Upper lobe of right lung (tissue), 1 donor: Measurements from ENCODE around the gene HIC1. TPM values are rescaled to one million over a fixed set of nuclear protein-coding genes. Genes with fewer than 3 reads are reported as not detected.

ENCODE experiments used
- ATAC-seq: fragments of 200-7000 bp; cut with Tn5 transposase; one replicate; pipeline ENCODE4 v1.9.1; 2020; ENCODE audit warnings: mild to moderate bottlenecking, moderate library complexity
- DNase-seq: peaks from one replicate; pipeline ENCODE4 v3.0.0-alpha.2; 2020
- H3K27ac ChIP-seq: fragments of 200-600 bp; one replicate; pipeline ENCODE4 v1.8.0; 2022
- H3K27me3 ChIP-seq: fragments of 200-600 bp; one replicate; pipeline ENCODE4 v1.8.0; 2022; ENCODE audit warnings: mild to moderate bottlenecking
- H3K36me3 ChIP-seq: fragments of 200-600 bp; one replicate; pipeline ENCODE4 v1.8.0; 2022
- H3K4me1 ChIP-seq: fragments of 200-600 bp; one replicate; pipeline ENCODE4 v1.8.0; 2022
- H3K4me3 ChIP-seq: fragments of 200-600 bp; one replicate; pipeline ENCODE4 v1.8.0; 2022; ENCODE audit warnings: mild to moderate bottlenecking
- H3K9me3 ChIP-seq: fragments of 200-600 bp; one replicate; pipeline ENCODE4 v1.8.0; 2022
- intact Hi-C: fragments of 100-400 bp; cut with DNase I; formaldehyde crosslinking; loops from one replicate; pipeline ENCODE4 v1.11.0; 2022
- microRNA-seq: library from miRNA; unstranded; fragments of <30 nt; microRNA quantifications from one replicate; pipeline ENCODE4 v1.2.0, GENCODE V29; 2020; ENCODE audit warnings: borderline microRNAs expressed
- total RNA-seq: library from RNA; stranded (reverse); fragmentation: NEBNext Ultra II Directional; extraction: Animal tissue kit (Norgen Biotek cat#: 25700); gene quantifications from one replicate; pipeline ENCODE4 v1.2.1, GENCODE V29; 2021
- TF ChIP-seq, protein P1 (sequence below): fragments of 200-600 bp; IDR thresholded peaks from one replicate; pipeline ENCODE4 v1.8.0; 2022; ENCODE audit warnings: antibody characterized with exemption
- donor health status: DM: no; HTN: yes; CAD: no; lungs with severe emphysema.

HIC1 gene
- total RNA-seq, 1 donor from 2014 or later: 20.8 TPM

DNA sequence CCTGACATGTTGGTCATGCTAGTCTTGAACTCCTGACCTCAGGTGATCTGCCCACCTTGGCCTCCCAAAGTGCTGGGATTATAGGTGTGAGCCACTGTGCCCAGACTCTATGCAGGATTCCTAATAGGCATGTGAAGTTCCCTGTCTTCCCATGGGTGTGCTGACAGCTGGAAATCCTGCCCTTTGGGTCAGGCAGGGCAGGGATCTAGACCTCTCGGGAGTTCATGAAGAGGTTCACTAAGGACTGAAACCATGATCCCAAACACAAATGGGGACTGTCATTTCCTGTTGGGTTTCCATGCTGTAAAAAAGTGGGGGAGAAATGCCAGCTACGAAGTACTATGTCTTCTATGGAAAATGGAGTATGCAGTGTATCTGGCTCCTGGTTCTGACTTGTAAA, 52.1 kb downstream of the HIC1 start:
- Histone ChIP-seq H3K27me3 (no peaks in the 10 kb centered on the region), H3K4me3 (no peak overlapping the region), H3K9me3 (no peaks in the 10 kb centered on the region), H3K27ac (no peak overlapping the region), H3K36me3 (no peaks in the 10 kb centered on the region), H3K4me1 (peaks cover 21% of the 10 kb centered on the region)
- intact Hi-C loops: no loop called here
- no peak for ATAC-seq
- no peak for DNase-seq
- TF ChIP-seq, protein P1, sequence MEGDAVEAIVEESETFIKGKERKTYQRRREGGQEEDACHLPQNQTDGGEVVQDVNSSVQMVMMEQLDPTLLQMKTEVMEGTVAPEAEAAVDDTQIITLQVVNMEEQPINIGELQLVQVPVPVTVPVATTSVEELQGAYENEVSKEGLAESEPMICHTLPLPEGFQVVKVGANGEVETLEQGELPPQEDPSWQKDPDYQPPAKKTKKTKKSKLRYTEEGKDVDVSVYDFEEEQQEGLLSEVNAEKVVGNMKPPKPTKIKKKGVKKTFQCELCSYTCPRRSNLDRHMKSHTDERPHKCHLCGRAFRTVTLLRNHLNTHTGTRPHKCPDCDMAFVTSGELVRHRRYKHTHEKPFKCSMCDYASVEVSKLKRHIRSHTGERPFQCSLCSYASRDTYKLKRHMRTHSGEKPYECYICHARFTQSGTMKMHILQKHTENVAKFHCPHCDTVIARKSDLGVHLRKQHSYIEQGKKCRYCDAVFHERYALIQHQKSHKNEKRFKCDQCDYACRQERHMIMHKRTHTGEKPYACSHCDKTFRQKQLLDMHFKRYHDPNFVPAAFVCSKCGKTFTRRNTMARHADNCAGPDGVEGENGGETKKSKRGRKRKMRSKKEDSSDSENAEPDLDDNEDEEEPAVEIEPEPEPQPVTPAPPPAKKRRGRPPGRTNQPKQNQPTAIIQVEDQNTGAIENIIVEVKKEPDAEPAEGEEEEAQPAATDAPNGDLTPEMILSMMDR: no peak

DNA sequence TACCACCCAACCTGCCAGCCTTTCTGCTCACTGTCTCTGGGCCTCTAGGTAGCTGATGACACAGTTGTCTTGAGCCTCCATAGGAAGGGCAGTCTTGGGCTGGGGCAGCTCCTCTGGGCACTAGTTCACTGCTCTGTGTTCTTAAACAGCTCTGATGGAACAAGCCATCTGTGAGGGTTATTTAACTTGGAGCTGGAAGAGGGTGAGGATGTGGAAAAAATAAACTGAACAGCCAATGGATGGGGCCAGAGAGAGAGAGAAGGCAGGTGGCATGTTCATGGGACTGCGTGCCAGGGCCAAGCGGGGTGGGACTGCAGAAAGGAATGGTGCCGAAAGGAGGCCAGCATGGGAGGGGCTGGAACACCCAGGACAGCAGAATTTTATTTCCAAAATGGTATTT, 52.6 kb downstream of the HIC1 start:
- intact Hi-C loops: no loop called here
- no peak overlapping the region for H3K4me3 ChIP-seq
- no peaks in the 10 kb centered on the region for H3K27me3 ChIP-seq
- H3K9me3 ChIP-seq: no peaks in the 10 kb centered on the region
- TF ChIP-seq, protein P1: no peak
- peaks cover 21% of the 10 kb centered on the region for H3K4me1 ChIP-seq
- H3K36me3 ChIP-seq: no peaks in the 10 kb centered on the region
- no peak overlapping the region for H3K27ac ChIP-seq
- no peak for DNase-seq
- peak; percentile 53 for ATAC-seq

DNA sequence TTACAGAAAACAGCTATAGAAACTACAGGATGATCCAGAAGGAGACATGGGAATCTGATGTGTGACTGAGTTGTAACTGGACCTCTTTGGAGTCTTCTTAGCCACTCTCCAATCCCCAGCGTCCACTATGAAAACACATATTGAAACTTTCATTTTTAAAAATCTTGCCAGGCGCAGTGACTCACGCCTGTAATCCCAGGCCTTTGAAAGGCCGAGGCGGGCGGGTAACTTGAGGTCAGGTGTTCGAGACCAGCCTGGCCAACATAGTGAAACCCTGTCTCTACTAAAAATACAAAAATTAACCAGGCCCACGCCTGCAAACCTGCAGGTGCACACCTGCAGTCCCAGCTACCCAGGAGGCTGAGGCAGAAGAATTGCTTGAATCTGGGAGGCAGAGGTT, 53.3 kb downstream of the HIC1 start:
- Histone ChIP-seq H3K4me1 (peaks cover 21% of the 10 kb centered on the region), H3K4me3 (no peak overlapping the region), H3K27ac (no peak overlapping the region), H3K27me3 (no peaks in the 10 kb centered on the region), H3K9me3 (no peaks in the 10 kb centered on the region), H3K36me3 (no peaks in the 10 kb centered on the region)
- intact Hi-C loops: no loop called here
- ATAC-seq (no peak), DNase-seq (no peak)
- TF ChIP-seq, protein P1: no peak

DNA sequence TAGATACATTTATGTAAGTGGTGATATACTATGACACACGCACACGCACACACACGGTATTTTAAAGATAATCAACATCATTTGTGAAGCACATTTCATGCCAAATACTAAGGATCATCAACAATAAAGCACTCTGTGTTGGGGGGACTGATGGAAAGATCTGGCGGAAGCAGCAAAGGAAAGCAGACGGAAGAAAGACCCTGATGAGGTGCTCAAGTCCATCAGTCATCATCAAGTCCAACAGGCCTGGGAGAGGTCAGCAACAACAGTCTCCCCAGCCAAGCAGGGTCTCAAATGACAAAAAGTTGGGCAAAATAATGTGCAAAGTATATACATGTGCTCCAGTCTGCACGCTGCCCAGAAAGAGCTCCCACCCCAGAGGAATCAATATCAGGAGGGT, 55.5 kb downstream of the HIC1 start:
- H3K4me3 ChIP-seq: no peak overlapping the region
- H3K27ac ChIP-seq: no peak overlapping the region
- no peaks in the 10 kb centered on the region for H3K36me3 ChIP-seq
- intact Hi-C loops: no loop called here
- no peak for DNase-seq
- H3K4me1 ChIP-seq: peaks cover 21% of the 10 kb centered on the region
- ATAC-seq: no peak
- H3K27me3 ChIP-seq: no peaks in the 10 kb centered on the region
- H3K9me3 ChIP-seq: no peaks in the 10 kb centered on the region
- TF ChIP-seq, protein P1: no peak

DNA sequence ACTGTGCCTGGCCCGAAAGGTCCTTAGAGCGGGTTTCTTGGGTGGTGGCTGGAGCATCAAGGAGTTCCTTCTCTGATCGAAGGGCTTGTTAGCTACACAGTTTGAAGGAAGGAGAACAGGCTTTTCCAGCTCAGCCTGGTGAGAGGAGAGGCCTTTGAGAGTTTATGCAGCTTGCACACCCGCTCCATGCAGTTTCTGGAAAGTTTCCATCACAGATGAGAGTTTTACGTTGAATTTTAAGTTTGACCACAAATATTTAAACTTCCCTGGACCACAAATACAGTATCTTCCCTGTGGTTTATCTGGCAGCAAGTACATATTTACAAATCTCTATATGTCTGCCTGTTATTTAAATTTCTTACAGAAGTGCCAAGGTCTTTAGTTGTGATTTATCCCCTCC, 56.8 kb downstream of the HIC1 start:
- Histone ChIP-seq H3K4me1 (peaks cover 17% of the 10 kb centered on the region), H3K4me3 (no peak overlapping the region), H3K9me3 (no peaks in the 10 kb centered on the region), H3K27me3 (no peaks in the 10 kb centered on the region), H3K27ac (no peak overlapping the region), H3K36me3 (no peaks in the 10 kb centered on the region)
- ATAC-seq (peak; percentile 83), DNase-seq (no peak)
- TF ChIP-seq, protein P1: no peak
- intact Hi-C loops: no loop called here

Small RNA genes within 50 kb of the gene (microRNA-seq; reads per million reads assigned to microRNA genes)
- gene MIR132 (340 reads per million, percentile 77 among the genes with 10 or more reads in this experiment), gene MIR212 (9.9 reads per million, percentile 37 among the genes with 10 or more reads in this experiment)

Other genes with a start within 250 kb of the HIC1 start
- 17.8 TPM for gene SMYD4, start 225.2 kb upstream of the HIC1 start, total RNA-seq
- gene RPA1, start 225.1 kb upstream of the HIC1 start, total RNA-seq: 56.7 TPM
- gene RTN4RL1, start 29.8 kb upstream of the HIC1 start, total RNA-seq: 4.3 TPM
- 47.8 TPM for gene DPH1, start 24.9 kb upstream of the HIC1 start, total RNA-seq
- 21.4 TPM for gene OVCA2, start 13.1 kb upstream of the HIC1 start, total RNA-seq
- gene SMG6, start 248.7 kb downstream of the HIC1 start, total RNA-seq: 28.8 TPM
- 6.3 TPM for gene SRR, start 248.8 kb downstream of the HIC1 start, total RNA-seq